ENCODE data around the gene RANBP9. TPM values are rescaled to one million over a fixed set of nuclear protein-coding genes. Genes with fewer than 3 reads are reported as not detected.

The RANBP9 gene
- total and polyA plus RNA-seq, 9 of the 15 experiments (the other 6 are each of a cell fraction or from before 2014, with no cell fraction given): 27.5 to 130 (median 61.5) TPM

- no peaks in the 10 kb centered on the region for H3K9me3 ChIP-seq (replicated peaks; ENCODE audit: control insufficient read depth, insufficient read depth, low read depth, low read length)
- no peaks in the 10 kb centered on the region for H3K27me3 ChIP-seq (ENCODE audit: control insufficient read depth in 2 of 2, insufficient read depth in 2 of 2, low read length in 2 of 2)
- no peak overlapping the region for H3K9ac ChIP-seq (ENCODE audit: insufficient read depth in 1 of 2, low read depth in 2 of 2, low read length in 2 of 2)
- 86% methylated on average over 3 of the region's 3 CpGs for WGBS (ENCODE audit: insufficient coverage, low coverage, missing lambda C conversion rate)
- H4K20me1 ChIP-seq (replicated peaks; ENCODE audit: control insufficient read depth, insufficient read depth, low read length): no peaks in the 10 kb centered on the region
- FAIRE-seq: no peak
- no peak overlapping the region for H3K27ac ChIP-seq (ENCODE audit: extremely low read depth, low read depth, low read length)
- no peak overlapping the region for H3K4me2 ChIP-seq (ENCODE audit: insufficient read depth, low read length)
- no peak overlapping the region for H2AFZ ChIP-seq (ENCODE audit: low read depth, low read length)
- ChIA-PET POLR2A (no interaction called here), CTCF (ENCODE audit: low intra/inter-chr PET ratio) (no interaction called here)
- no peaks in the 10 kb centered on the region for H3K36me3 ChIP-seq (ENCODE audit: control insufficient read depth, insufficient read depth, low read length)
- TF ChIP-seq MECOM (CRISPR knock-in tag; IDR thresholded peaks at IDR 0.05): no peak
- TF ChIP-seq CHAMP1 (IDR thresholded peaks at IDR 0.05): no peak
- no peak for TF ChIP-seq TFE3 (CRISPR knock-in tag; IDR thresholded peaks at IDR 0.05)
- TF ChIP-seq ARID3A (IDR thresholded peaks at IDR 0.05; ENCODE audit: borderline replicate concordance, low read depth, low read length): no peak
- TF ChIP-seq YY1 (IDR thresholded peaks at IDR 0.05; ENCODE audit: borderline replicate concordance in 1 of 3, control insufficient read depth in 1 of 3, extremely low read depth in 1 of 3, insufficient read depth in 3 of 3, insufficient read length in 1 of 3, insufficient replicate concordance in 2 of 3, low read depth in 1 of 3, low read length in 2 of 3): no peak
- no peak for TF ChIP-seq PHTF2 (CRISPR knock-in tag; IDR thresholded peaks at IDR 0.05)
- TF ChIP-seq ZNF561 (CRISPR knock-in tag; conservative IDR thresholded peaks at IDR 0.05): no peak
- no peak for TF ChIP-seq ZNF3 (CRISPR knock-in tag; IDR thresholded peaks at IDR 0.05)
- TF ChIP-seq POLR3A (IDR thresholded peaks at IDR 0.05; ENCODE audit: borderline replicate concordance, extremely low read depth, insufficient read depth, insufficient read length): no peak
- no peak for TF ChIP-seq ZNF512 (tag; IDR thresholded peaks at IDR 0.05)
- TF ChIP-seq SRSF1 (IDR thresholded peaks at IDR 0.05; ENCODE audit: low read depth, low read length): no peak
- no peak overlapping the region for H3K4me3 ChIP-seq
- no peak for DNase-seq (ENCODE audit: extremely low read depth in 1 of 4, low spot score in 3 of 4)
- in situ Hi-C loops (cut with MboI) (no loop called here), intact Hi-C loops (cut with micrococcal nuclease) (no loop called here)
- H3K79me2 ChIP-seq (ENCODE audit: control insufficient read depth, insufficient read depth, low read length): no peaks in the 10 kb centered on the region
- H3K4me1 ChIP-seq (replicated peaks in 1 of 2; ENCODE audit: control insufficient read depth in 2 of 2, insufficient read depth in 2 of 2, low read length in 2 of 2): no peaks in the 10 kb centered on the region; a peak in 1 of 5 replicates
- ATAC-seq: no peak
- no TSS peak for BruUV-seq (replicated peaks)
- no peaks in the 10 kb centered on the region for H3K9me1 ChIP-seq (ENCODE audit: control insufficient read depth, insufficient read depth, low read length)
Measured at GRCh38 chr6:13725052-13725451, 13.4 kb upstream of the RANBP9 start.

Measured in K562 (cell line).